Left lung (tissue), 10 donors: ENCODE measurements around the gene SIN3B. TPM values are rescaled to one million over a fixed set of nuclear protein-coding genes. Genes with fewer than 3 reads are reported as not detected.

Experiments
- ATAC-seq: fragments of 200-7000 bp; cut with Tn5 transposase; one replicate; pipeline ENCODE4 v1.9.1; 2020; ENCODE audit warnings: moderate library complexity
- DNase-seq, 4 donors: peaks; one replicate each; pipeline ENCODE4 v3.0.0-alpha.2; 2013 to 2020
- H3K27ac ChIP-seq, 2 donors: fragments of 200-600 bp; sonication (generic) in 1 of 2; one replicate each; pipeline versions ENCODE4 v1.5.0 to v1.8.0; 2020 to 2021
- H3K27me3 ChIP-seq, 2 donors: fragments of 200-600 bp; sonication (generic) in 1 of 2; one replicate each; pipeline versions ENCODE4 v1.5.0 to v1.8.0; 2020 to 2021
- H3K36me3 ChIP-seq, 2 donors: fragments of 200-600 bp; sonication (generic) in 1 of 2; one replicate each; pipeline versions ENCODE4 v1.5.0 to v1.8.0; 2020 to 2021
- H3K4me1 ChIP-seq, 2 donors: fragments of 200-600 bp; one replicate each; pipeline ENCODE4 v1.8.0; 2021
- H3K4me3 ChIP-seq, 2 donors: fragments of 200-600 bp; sonication (generic) in 1 of 2; one replicate each; pipeline versions ENCODE4 v1.5.0 to v1.8.0; 2020 to 2021; ENCODE audit warnings: mild to moderate bottlenecking in 1 of 2
- H3K9me3 ChIP-seq, 2 donors: fragments of 200-600 bp; sonication (generic) in 1 of 2; one replicate each; pipeline versions ENCODE4 v1.5.0 to v1.8.0; 2020 to 2021
- intact Hi-C, 2 donors: fragments of 100-400 bp; cut with DNase I; formaldehyde crosslinking; loops; one replicate each; pipeline versions ENCODE4 v1.11.2 to v1.14.2; 2022
- polyA plus RNA-seq, 6 donors: library from polyadenylated mRNA; unstranded; fragments of 120-200 nt; gene quantifications; one replicate each; pipeline ENCODE4 v1.2.1, GENCODE V29; 2013; ENCODE audit not compliant: insufficient read length in 6 of 6
- total RNA-seq, 2 donors: library from RNA; stranded (reverse); fragmentation: NEBNext Ultra II Directional; extraction: Animal tissue kit (Norgen Biotek cat#: 25700); gene quantifications; one replicate each; pipeline ENCODE4 v1.2.1, GENCODE V29; 2021
- TF ChIP-seq, protein P1 (sequence below), 2 donors: fragments of 200-600 bp; sonication (generic) in 1 of 2; IDR thresholded peaks; one replicate each; pipeline versions ENCODE4 v1.5.0 to v1.8.0; 2021; ENCODE audit warnings: antibody characterized with exemption in 2 of 2
- donor health status: DM: no; HTN: yes; CAD: no.
- donor health status: DM: no; HTN: no; CAD: no.

The SIN3B gene
- total and polyA plus RNA-seq, 8 donors = 46.3 to 91.1 (median 69.5) TPM

DNA sequence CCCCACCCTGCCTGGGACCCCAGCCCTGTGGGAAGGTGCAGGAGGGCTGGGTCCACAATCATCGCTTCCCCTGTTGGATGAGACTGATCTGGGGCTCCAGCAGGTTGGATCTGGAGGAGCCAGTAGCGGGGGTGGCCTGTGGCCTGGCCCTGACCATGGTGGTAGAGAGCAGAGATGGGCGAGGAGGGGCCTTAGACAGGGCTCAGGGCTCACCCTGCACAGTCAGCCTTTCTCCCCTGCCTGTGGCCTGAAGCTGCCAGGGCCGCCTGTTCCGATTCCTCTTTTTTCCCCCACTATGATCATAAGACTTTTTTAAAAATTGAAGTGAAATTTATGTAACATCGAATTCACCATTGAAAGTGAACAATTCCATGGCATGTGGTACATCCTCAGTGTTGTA is 18.2 kb downstream of the SIN3B start:
- Histone ChIP-seq H3K36me3 (peaks cover 0 to 100% of the 10 kb centered on the region in 2 donors), H3K27ac (no peak overlapping the region), H3K27me3 (no peaks in the 10 kb centered on the region), H3K4me1 (no peaks in the 10 kb centered on the region), H3K4me3 (no peak overlapping the region), H3K9me3 (no peaks in the 10 kb centered on the region)
- TF ChIP-seq, protein P1, sequence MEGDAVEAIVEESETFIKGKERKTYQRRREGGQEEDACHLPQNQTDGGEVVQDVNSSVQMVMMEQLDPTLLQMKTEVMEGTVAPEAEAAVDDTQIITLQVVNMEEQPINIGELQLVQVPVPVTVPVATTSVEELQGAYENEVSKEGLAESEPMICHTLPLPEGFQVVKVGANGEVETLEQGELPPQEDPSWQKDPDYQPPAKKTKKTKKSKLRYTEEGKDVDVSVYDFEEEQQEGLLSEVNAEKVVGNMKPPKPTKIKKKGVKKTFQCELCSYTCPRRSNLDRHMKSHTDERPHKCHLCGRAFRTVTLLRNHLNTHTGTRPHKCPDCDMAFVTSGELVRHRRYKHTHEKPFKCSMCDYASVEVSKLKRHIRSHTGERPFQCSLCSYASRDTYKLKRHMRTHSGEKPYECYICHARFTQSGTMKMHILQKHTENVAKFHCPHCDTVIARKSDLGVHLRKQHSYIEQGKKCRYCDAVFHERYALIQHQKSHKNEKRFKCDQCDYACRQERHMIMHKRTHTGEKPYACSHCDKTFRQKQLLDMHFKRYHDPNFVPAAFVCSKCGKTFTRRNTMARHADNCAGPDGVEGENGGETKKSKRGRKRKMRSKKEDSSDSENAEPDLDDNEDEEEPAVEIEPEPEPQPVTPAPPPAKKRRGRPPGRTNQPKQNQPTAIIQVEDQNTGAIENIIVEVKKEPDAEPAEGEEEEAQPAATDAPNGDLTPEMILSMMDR (IDR thresholded peaks at IDR 0.05) = no peak
- intact Hi-C loops = no loop called here
- peak in 1 of 4 donors; percentile 42 for DNase-seq
- peak; percentile 58 for ATAC-seq

DNA sequence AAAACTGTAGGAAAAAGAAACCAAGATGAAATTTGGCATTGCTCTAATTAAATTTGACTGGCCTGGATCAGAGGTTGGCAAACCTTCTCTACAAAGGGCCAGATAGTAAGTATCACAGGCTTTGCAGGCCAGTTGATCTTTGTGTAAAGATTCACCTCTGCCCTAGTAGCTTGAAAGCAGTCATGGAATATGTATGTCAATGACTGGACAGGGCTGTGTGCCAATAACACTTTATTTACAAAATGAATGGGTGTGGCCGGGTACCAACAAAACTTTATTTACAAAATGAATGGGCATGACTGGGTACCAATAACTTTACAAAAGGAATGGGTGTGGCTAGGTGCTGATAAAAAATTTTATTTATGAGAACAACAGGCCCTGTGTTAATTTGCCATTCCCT is 20.0 kb downstream of the SIN3B start:
- intact Hi-C loops = no loop called here
- H3K27ac ChIP-seq = no peak overlapping the region

DNA sequence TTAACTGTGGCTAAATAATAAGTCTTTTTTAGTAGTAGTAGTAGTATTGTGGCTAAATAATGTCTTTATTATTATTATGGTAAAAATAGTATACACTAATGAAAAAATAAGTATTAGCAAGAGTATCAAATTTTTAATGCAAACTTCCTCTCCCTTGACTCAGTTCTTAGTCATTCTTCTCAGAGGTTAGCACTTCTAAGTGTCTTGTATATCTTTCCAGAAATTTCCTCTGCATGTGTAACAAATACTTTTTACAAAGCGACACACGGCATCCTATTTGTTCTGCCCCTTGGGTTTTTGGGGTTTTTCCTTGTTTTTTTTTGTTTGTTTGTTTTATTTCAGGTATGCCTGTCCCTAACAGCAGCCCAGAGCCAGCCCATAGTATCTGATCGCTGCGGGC is 20.9 kb downstream of the SIN3B start:
- peaks cover 0 to 100% of the 10 kb centered on the region in 2 donors for H3K36me3 ChIP-seq

More for the DNA sequence above, 20.0 kb downstream of the SIN3B start:
- Histone ChIP-seq H3K36me3 (peaks cover 0 to 100% of the 10 kb centered on the region in 2 donors), H3K9me3 (no peaks in the 10 kb centered on the region), H3K27me3 (no peaks in the 10 kb centered on the region), H3K4me3 (no peak overlapping the region), H3K4me1 (no peaks in the 10 kb centered on the region)
- DNase-seq (no peak), ATAC-seq (no peak)
- TF ChIP-seq, protein P1 (IDR thresholded peaks at IDR 0.05) = no peak

DNA sequence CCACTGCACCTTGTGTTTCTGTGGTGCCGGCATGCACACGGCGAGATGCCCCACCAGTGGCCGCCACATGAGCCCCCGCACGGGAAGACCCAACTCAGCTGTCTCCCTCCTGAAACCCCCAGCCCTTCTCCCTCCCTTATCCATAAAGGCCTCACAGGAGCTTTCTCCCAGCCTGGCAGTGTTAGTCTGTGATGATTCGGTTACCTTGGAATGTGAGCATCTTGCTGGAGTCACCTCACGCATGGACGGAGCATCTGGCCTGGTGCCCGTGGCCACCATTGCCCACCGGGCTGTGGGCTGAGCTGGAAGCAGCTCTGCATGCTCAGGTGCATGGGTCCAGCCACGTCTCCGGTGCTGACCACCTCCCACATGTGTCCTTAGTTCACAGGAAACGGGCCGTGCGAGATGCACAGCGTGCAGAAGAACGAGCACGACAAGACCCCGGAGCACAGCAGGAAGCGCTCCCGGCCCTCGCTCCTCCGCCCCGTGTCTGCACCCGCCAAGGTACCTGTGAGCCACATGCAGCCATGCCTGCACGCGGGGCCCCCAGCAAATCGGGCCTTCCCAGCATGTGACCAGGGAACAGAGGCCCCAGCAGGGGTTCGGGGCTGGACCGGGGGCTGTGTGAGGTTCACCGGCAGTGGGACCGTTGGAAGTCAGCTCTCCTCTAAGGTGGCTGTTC is 22.0 kb downstream of the SIN3B start:
- Histone ChIP-seq H3K36me3 (peaks cover 0 to 100% of the 10 kb centered on the region in 2 donors), H3K4me3 (no peak overlapping the region), H3K27ac (no peak overlapping the region), H3K27me3 (no peaks in the 10 kb centered on the region), H3K9me3 (no peaks in the 10 kb centered on the region), H3K4me1 (no peaks in the 10 kb centered on the region)
- DNase-seq (peak in 1 of 4 donors; percentile 47), ATAC-seq (no peak)
- intact Hi-C loops = no loop called here
- TF ChIP-seq, protein P1 (IDR thresholded peaks at IDR 0.05) = no peak

More for the DNA sequence above, 20.9 kb downstream of the SIN3B start:
- Histone ChIP-seq H3K4me3 (no peak overlapping the region), H3K27me3 (no peaks in the 10 kb centered on the region), H3K4me1 (no peaks in the 10 kb centered on the region), H3K27ac (no peak overlapping the region), H3K9me3 (no peaks in the 10 kb centered on the region)
- ATAC-seq = no peak
- TF ChIP-seq, protein P1 (IDR thresholded peaks at IDR 0.05) = no peak
- no peak for DNase-seq
- intact Hi-C loops = no loop called here

DNA sequence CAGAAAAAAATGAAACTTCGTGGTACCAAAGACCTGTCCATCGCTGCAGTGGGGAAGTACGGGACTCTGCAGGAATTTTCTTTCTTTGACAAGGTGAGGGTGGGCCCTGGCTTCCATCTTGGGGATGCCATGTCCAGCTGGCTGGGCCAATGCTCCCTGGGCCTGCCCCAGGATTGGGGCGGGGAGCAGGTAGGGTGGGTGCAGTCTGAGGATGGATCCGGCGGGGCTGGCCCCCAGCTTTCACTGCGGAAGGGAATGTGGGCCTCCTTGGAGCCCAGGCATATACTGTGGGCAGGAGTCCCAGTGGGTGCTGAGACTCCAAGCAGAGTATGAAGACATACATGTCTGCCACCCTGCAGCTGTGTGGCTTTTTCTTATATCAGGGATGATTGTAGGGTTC is 23.9 kb downstream of the SIN3B start:
- Histone ChIP-seq H3K27me3 (no peaks in the 10 kb centered on the region), H3K4me3 (no peak overlapping the region), H3K36me3 (peaks cover 0 to 95% of the 10 kb centered on the region in 2 donors), H3K4me1 (no peaks in the 10 kb centered on the region), H3K27ac (no peak overlapping the region), H3K9me3 (no peaks in the 10 kb centered on the region)
- intact Hi-C loops = no loop called here
- TF ChIP-seq, protein P1 (IDR thresholded peaks at IDR 0.05) = no peak
- peak in 1 of 4 donors; percentile 61 for DNase-seq
- ATAC-seq = no peak
